ENCODE results near the gene NOTCH1.
"Not testable (repeated sequence)": the region's sequence is repeated elsewhere in the genome, so short reads cannot be mapped to it uniquely, and the experiment has no call there.

The NOTCH1 gene

DNA sequence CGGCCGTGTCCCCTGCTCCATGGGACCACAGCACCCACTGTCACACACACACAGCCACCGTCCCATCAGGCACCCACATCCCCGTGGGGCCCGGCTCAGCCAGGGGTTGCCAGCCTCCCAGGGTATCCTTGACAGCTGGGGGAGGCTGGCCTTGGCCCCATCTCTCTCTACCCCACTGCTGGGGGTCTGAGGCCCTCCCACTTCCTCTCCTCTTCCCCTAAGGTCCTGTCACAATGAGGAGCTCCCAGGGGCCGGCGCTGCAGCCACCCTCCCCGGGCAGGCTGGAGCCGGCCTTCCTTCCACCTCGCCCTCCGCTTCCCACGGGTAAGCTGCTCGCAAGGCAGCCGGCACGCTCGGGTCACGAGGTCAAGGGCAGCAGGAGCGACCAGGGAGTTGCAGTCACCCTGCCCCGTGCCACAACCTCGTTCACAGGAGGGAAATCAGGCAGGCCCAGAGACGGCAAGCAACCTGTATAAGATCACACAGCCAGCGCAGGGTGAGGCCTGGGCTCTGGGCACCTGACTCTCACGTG is 38.6 kb upstream of the NOTCH1 start:
- no peak overlapping the region for H3K4me3 ChIP-seq
- no peak overlapping the region for H3K27ac ChIP-seq
- DNase-seq (ENCODE audit: low spot score), result no peak
- TF ChIP-seq, protein P1, sequence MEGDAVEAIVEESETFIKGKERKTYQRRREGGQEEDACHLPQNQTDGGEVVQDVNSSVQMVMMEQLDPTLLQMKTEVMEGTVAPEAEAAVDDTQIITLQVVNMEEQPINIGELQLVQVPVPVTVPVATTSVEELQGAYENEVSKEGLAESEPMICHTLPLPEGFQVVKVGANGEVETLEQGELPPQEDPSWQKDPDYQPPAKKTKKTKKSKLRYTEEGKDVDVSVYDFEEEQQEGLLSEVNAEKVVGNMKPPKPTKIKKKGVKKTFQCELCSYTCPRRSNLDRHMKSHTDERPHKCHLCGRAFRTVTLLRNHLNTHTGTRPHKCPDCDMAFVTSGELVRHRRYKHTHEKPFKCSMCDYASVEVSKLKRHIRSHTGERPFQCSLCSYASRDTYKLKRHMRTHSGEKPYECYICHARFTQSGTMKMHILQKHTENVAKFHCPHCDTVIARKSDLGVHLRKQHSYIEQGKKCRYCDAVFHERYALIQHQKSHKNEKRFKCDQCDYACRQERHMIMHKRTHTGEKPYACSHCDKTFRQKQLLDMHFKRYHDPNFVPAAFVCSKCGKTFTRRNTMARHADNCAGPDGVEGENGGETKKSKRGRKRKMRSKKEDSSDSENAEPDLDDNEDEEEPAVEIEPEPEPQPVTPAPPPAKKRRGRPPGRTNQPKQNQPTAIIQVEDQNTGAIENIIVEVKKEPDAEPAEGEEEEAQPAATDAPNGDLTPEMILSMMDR (IDR thresholded peaks at IDR 0.05), result no peak

DNA sequence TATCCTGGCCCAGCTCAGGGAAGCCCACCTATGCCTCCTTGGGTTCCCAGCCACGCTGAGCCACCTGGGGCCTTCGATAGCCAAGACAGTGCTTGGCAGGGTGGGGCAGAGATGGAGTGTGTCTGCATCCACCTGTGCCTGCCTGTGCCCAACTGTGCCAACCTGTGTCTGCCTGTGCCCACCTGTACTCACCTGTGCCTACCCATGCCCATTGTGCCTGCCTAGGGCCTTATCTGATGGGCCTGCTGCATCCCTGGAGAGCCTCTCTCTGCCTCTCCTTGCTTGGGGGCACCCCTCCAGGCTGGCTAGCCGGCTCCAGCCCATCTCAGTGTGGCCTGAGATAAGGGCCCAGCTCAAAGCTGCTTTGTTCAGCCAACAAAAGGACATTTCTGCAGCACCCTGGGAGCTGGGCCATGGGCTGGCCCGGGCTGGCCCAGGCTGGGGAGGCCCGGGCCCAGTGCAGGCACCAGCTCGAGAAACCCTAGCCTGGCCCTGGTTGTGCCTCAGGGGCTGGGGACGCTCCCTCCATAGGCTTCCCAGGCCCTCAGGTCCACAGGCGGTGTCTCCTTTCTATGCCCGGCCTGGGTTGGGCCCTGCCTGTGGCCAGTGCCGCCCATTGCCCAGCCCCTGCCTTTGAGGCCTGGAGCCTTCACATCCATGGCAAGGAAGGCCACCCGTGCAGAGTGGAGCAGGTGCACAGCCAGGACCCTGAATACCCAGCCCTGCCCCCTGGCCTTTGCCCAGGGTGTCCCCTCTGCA is 37.3 kb upstream of the NOTCH1 start:
- Histone ChIP-seq H3K27ac (no peak overlapping the region), H3K4me3 (no peak overlapping the region)
- TF ChIP-seq, protein P1 (IDR thresholded peaks at IDR 0.05), result no peak
- DNase-seq (ENCODE audit: low spot score), result no peak

DNA sequence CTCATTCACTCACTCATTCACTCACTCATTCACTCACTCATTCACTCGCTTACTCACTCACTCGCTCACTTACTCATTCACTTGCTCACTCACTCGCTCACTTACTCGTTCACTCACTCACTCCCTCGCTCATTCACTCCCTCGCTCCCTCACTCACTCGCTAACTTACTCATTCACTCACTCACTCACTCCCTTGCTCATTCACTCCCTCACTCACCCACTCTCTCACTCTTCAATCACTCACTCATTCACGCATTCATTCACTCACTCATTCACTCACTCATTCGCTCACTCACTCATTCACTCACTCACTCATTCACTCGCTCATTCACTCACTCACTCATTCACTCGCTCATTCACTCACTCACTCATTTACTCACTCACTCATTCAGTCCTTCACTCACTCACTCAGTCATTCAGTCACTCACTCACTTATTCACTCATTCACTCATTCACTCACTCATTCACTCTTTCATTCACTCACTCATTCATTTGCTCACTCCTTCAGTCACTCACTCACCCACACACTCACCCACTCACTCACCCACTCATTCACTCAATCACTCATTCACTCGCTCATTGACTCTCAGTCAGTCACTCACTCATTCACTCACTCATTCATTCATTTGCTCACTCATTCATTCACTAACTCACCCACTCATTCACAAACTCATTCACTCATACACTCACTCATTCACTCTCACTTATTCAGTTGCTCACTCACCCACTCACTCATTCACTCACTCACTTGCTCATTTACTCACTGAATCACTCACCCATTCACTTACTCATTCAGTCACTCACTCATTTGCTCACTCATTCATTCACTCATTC is 36.0 kb upstream of the NOTCH1 start:
- Histone ChIP-seq H3K4me3 (no peak overlapping the region), H3K27ac (no peak overlapping the region)
- no peak for DNase-seq (ENCODE audit: low spot score)
- TF ChIP-seq, protein P1 (IDR thresholded peaks at IDR 0.05), result no peak

DNA sequence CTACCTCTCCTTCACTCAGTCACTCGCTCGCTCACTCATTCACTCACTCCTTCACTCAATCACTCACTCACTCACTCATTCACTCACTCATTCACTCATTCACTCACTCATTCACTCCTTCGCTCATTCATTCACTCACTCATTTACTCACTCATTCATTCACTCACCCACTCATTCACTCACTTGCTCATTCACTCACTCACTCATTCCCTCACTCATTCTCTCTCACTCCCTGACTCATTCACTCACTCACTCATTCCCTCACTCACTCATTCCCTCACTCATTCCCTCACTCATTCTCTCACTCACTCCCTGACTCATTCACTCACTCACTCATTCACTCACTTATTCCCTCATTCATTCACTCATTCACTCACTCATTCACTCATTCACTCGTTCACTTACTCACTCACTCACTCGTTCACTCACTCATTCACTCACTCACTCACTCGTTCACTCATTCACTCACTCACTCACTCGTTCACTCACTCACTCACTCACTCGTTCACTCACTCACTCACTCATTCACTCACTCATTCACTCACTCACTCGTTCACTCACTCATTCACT is 33.9 kb upstream of the NOTCH1 start:
- DNase-seq (ENCODE audit: low spot score); H3K4me3 ChIP-seq; H3K27ac ChIP-seq: not testable (repeated sequence)

DNA sequence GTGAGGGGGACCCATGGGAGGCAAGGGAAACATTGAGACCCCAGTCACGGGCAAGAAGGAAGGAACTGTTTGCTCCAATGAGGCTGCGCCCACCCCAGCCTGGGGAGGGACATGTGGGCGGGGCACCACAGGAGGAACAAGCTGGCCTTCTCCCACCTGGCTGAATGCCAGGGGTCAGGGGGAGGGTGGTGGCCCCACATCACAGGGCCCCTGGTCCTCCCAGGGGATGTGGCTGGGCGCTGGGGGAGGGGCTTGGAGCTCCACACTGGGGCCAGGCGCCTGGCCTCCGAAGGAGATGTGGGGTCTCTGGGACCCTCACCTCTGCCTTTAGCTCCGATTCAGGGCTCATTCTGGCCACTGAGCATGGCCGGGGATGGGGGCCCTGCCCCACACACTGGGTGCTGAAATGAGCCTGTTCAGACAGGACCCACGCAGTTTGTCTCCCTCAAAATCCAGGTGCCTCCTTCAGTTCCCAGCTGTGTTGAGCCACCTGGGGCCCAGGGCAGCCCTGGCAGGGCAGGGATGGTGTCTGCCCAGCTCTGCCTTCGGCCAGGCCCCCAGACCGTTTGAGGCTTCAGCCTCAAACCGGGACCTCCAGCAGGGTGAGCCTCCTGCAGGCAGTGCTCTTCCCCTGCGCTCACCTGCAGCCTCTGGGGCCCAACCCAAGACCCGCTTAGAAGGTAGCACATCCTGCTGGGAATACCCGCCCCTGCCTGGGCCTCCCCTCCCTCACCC is 33.2 kb upstream of the NOTCH1 start:
- TF ChIP-seq, protein P1 (IDR thresholded peaks at IDR 0.05), result no peak
- DNase-seq (ENCODE audit: low spot score), result no peak
- H3K27ac ChIP-seq, result no peak overlapping the region
- H3K4me3 ChIP-seq, result no peak overlapping the region

DNA sequence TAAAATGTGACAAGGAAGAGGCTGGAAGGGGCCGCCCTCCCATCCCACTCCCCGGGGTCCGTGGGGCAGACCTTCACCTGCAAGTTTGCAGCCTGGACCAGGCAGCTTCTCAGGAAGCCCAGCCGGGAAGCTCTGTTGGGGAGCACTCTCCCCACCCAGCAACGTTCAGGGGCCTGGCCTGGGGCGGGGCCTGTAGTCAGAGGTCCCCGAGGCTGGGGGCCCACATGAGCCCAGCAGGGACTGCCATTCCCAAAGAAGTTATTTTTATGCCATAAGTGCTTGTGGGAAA is 32.7 kb upstream of the NOTCH1 start:
- TF ChIP-seq, protein P1 (IDR thresholded peaks at IDR 0.05), result no peak
- no peak overlapping the region for H3K27ac ChIP-seq
- no peak overlapping the region for H3K4me3 ChIP-seq
- no peak for DNase-seq (ENCODE audit: low spot score)

Measured in coronary artery (tissue), 2 donors.